MM.1S (cell line): ENCODE measurements around the gene TEX14.

Source experiments
- EZH2 ChIP-seq: fragments of 300-600 bp; sonication (generic); optimal IDR thresholded peaks from 2 replicates; pipeline ENCODE3; 2017; ENCODE audit warnings: low read depth, mild to moderate bottlenecking, antibody characterized with exemption, low read length, mixed read lengths
- TF ChIP-seq, protein P1 (sequence below): fragments of 300-600 bp; sonication (generic); IDR thresholded peaks from 2 replicates; pipeline ENCODE4 v1.5.1; 2016; ENCODE audit warnings: antibody characterized with exemption, low read length, mixed read lengths

DNA sequence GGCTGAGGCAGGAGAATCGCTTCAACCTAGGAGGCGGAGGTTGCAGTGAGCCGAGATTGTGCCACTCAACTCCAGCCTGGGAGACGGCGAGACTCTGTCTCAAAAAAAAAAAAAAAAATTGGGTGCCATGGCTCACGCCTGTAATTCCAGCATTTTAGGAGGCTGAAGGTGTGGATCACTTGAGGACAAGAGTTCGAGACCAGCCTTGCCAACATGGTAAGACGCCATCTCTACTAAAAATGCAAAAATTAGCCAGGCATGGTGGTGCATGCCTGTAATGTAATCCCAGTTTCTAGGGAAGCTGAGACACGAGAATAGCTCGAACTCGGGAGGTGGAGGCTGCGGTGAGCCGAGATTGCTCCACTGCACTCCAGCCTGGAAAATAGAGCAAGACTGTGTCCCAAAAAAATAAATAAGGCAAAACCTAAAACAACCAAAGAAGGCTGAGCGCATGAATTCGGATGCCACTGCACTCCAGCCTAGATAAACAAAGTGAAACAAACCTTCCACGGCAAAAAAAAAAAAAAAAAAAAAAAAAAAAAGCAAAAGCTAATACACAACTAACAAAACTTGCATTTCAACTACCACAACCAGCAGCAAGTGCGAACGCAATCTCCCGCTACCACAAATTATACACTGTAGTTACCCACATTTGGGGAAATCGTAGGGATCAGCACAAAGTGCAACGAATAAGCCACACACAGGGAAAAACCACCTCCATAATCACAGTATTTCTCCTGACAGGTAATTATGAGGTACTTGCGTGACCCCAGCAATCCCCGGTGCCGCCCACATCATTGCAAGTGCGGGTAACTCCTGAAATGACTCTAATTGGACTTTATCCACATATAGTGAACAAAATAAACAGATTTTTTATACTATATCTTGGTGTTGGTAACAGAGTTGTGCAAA, 25.6 kb downstream of the TEX14 start:
- TF ChIP-seq, protein P1, sequence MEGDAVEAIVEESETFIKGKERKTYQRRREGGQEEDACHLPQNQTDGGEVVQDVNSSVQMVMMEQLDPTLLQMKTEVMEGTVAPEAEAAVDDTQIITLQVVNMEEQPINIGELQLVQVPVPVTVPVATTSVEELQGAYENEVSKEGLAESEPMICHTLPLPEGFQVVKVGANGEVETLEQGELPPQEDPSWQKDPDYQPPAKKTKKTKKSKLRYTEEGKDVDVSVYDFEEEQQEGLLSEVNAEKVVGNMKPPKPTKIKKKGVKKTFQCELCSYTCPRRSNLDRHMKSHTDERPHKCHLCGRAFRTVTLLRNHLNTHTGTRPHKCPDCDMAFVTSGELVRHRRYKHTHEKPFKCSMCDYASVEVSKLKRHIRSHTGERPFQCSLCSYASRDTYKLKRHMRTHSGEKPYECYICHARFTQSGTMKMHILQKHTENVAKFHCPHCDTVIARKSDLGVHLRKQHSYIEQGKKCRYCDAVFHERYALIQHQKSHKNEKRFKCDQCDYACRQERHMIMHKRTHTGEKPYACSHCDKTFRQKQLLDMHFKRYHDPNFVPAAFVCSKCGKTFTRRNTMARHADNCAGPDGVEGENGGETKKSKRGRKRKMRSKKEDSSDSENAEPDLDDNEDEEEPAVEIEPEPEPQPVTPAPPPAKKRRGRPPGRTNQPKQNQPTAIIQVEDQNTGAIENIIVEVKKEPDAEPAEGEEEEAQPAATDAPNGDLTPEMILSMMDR, result no peak
- TF ChIP-seq EZH2, result no peak
